ENCODE measurements around the gene SLC34A3.

The SLC34A3 gene

GRCh38 chr9:137186385-137186784 lies 44.3 kb upstream of the SLC34A3 start:
- Histone ChIP-seq H3K79me2 (ENCODE audit: insufficient read depth, low read length) (peaks cover 4% of the 10 kb centered on the region), H2AFZ (ENCODE audit: low read length) (no peak overlapping the region), H3K9me2 (ENCODE audit: low read depth, low read length) (no peaks in the 10 kb centered on the region), H4K20me1 (ENCODE audit: insufficient read depth, low read length) (no peaks in the 10 kb centered on the region), H3K4me2 (ENCODE audit: low read length) (peak overlapping the region; percentile 89; the same call in 1 of the 2 replicates), H3K36me3 (ENCODE audit: insufficient read depth, low read length) (peaks cover 37% of the 10 kb centered on the region), H3K27me3 (ENCODE audit: insufficient read depth, low read length) (no peaks in the 10 kb centered on the region), H3K27ac (ENCODE audit: low read depth, low read length, poor library complexity, severe bottlenecking) (no peak overlapping the region), H3K4me3 (ENCODE audit: low read depth, low read length, poor library complexity, severe bottlenecking) (peak overlapping the region; percentile 72), H3F3A (ENCODE audit: insufficient read depth, low read length) (no peaks in the 10 kb centered on the region), H3K9ac (ENCODE audit: low read length) (no peak overlapping the region), H3K4me1 (ENCODE audit: insufficient read depth, low read length, severe bottlenecking) (peaks cover 30% of the 10 kb centered on the region), H3K9me3 (ENCODE audit: low read length) (no peaks in the 10 kb centered on the region)
- no peak for TF ChIP-seq CTCF (IDR thresholded peaks at IDR 0.05; ENCODE audit: low read length)
- TF ChIP-seq EZH2 (IDR thresholded peaks at IDR 0.05; ENCODE audit: borderline replicate concordance, low read length), result no peak

- peaks cover 30% of the 10 kb centered on the region for H3K4me1 ChIP-seq (ENCODE audit: insufficient read depth, low read length, severe bottlenecking)
- H3K9me2 ChIP-seq (ENCODE audit: low read depth, low read length), result no peaks in the 10 kb centered on the region
- H3K79me2 ChIP-seq (ENCODE audit: insufficient read depth, low read length), result peaks cover 4% of the 10 kb centered on the region
- no peaks in the 10 kb centered on the region for H4K20me1 ChIP-seq (ENCODE audit: insufficient read depth, low read length)
- peak overlapping the region; percentile 69 for H3K9ac ChIP-seq (ENCODE audit: low read length)
- no peak overlapping the region for H2AFZ ChIP-seq (ENCODE audit: low read length)
- peaks cover 32% of the 10 kb centered on the region for H3K36me3 ChIP-seq (ENCODE audit: insufficient read depth, low read length)
- H3K4me3 ChIP-seq (ENCODE audit: low read depth, low read length, poor library complexity, severe bottlenecking), result peak overlapping the region; percentile 72
- no peaks in the 10 kb centered on the region for H3F3A ChIP-seq (ENCODE audit: insufficient read depth, low read length)
- TF ChIP-seq EZH2 (IDR thresholded peaks at IDR 0.05; ENCODE audit: borderline replicate concordance, low read length), result no peak
- no peak for TF ChIP-seq CTCF (IDR thresholded peaks at IDR 0.05; ENCODE audit: low read length)
- H3K27me3 ChIP-seq (ENCODE audit: insufficient read depth, low read length), result no peaks in the 10 kb centered on the region
- H3K9me3 ChIP-seq (ENCODE audit: low read length), result no peaks in the 10 kb centered on the region
- no peak overlapping the region for H3K27ac ChIP-seq (ENCODE audit: low read depth, low read length, poor library complexity, severe bottlenecking)
- peak overlapping the region; percentile 89 for H3K4me2 ChIP-seq (ENCODE audit: low read length)
Measured at GRCh38 chr9:137187386-137187785, 43.3 kb upstream of the SLC34A3 start.

- Histone ChIP-seq H3K36me3 (ENCODE audit: insufficient read depth, low read length) (peaks cover 25% of the 10 kb centered on the region), H3K4me2 (ENCODE audit: low read length) (peak overlapping the region; percentile 89), H3K27ac (ENCODE audit: low read depth, low read length, poor library complexity, severe bottlenecking) (no peak overlapping the region), H3K4me3 (ENCODE audit: low read depth, low read length, poor library complexity, severe bottlenecking) (peak overlapping the region; percentile 72), H3K9me3 (ENCODE audit: low read length) (no peaks in the 10 kb centered on the region), H3F3A (ENCODE audit: insufficient read depth, low read length) (no peaks in the 10 kb centered on the region), H3K9ac (ENCODE audit: low read length) (peak overlapping the region; percentile 69), H3K79me2 (ENCODE audit: insufficient read depth, low read length) (peaks cover 4% of the 10 kb centered on the region), H3K9me2 (ENCODE audit: low read depth, low read length) (no peaks in the 10 kb centered on the region), H3K4me1 (ENCODE audit: insufficient read depth, low read length, severe bottlenecking) (peaks cover 30% of the 10 kb centered on the region), H2AFZ (ENCODE audit: low read length) (no peak overlapping the region), H3K27me3 (ENCODE audit: insufficient read depth, low read length) (no peaks in the 10 kb centered on the region), H4K20me1 (ENCODE audit: insufficient read depth, low read length) (no peaks in the 10 kb centered on the region)
- no peak for TF ChIP-seq EZH2 (IDR thresholded peaks at IDR 0.05; ENCODE audit: borderline replicate concordance, low read length)
Measured at GRCh38 chr9:137188086-137188489, 42.6 kb upstream of the SLC34A3 start.
